ENCODE results near the gene SLC37A1. TPM values are rescaled to one million over a fixed set of nuclear protein-coding genes. Genes with fewer than 3 reads are reported as not detected.
A peak's percentile ranks its signal among the peaks of the same experiment; 100 is the strongest.
"Not testable (repeated sequence)": the region's sequence is repeated elsewhere in the genome, so short reads cannot be mapped to it uniquely, and the experiment has no call there.

Gene SLC37A1
- total RNA-seq, 1 donor from 2014 or later = 60.2 TPM

DNA sequence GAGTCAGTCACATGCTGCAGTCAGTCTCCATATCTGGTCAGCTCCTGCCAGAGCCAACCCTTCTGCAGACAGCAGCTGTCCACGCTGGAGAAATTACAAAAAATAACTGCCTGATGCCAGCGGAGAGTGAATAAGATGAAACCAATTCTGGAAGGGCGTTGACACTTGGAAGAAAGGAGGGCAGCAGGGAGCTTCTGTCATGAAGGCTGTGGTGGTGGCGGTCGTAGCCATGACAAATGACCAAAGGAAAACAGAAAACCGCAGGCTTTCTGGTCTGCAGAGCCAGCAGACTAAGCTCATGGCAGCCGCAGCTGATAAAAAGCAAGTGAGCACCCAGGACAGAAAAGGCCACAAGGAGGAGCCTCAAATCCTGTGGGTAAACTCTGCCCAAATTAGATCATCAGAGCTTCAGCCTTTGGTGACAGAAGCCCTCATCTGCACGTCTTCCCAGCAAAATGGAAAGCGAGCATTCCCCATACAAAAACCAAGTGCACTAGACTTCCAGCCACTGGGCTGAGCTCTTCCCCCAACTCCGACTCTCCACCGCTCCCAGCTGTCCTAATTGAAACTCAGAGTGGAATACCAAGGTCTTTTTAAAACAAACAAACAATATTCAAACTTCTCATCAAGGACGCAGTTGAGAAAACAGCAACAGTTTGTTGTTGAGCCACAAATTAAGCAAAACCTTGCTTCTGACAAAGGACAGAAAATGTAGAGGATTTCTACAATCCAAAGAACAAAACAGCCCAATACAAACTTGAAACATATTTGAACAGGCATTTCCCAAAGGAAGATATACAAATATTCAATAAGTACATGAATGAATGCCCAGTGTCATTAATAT is 46.3 kb upstream of the SLC37A1 start:
- Mint-ChIP-seq H3K27me3 (no peaks in the 10 kb centered on the region), H3K27ac (peak overlapping the region; percentile 77), H3K4me3 (ENCODE audit: low read depth) (no peak overlapping the region), H3K36me3 (ENCODE audit: insufficient read depth) (no peaks in the 10 kb centered on the region), H3K9me3 (ENCODE audit: low read depth) (peaks cover 8% of the 10 kb centered on the region), H3K4me1 (ENCODE audit: low read depth) (peaks cover 27% of the 10 kb centered on the region)
- TF ChIP-seq, protein P1, sequence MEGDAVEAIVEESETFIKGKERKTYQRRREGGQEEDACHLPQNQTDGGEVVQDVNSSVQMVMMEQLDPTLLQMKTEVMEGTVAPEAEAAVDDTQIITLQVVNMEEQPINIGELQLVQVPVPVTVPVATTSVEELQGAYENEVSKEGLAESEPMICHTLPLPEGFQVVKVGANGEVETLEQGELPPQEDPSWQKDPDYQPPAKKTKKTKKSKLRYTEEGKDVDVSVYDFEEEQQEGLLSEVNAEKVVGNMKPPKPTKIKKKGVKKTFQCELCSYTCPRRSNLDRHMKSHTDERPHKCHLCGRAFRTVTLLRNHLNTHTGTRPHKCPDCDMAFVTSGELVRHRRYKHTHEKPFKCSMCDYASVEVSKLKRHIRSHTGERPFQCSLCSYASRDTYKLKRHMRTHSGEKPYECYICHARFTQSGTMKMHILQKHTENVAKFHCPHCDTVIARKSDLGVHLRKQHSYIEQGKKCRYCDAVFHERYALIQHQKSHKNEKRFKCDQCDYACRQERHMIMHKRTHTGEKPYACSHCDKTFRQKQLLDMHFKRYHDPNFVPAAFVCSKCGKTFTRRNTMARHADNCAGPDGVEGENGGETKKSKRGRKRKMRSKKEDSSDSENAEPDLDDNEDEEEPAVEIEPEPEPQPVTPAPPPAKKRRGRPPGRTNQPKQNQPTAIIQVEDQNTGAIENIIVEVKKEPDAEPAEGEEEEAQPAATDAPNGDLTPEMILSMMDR (IDR thresholded peaks at IDR 0.05; ENCODE audit: unreplicated experiment) = peak; percentile 28
- no peak for DNase-seq (ENCODE audit: low spot score, unreplicated experiment)

DNA sequence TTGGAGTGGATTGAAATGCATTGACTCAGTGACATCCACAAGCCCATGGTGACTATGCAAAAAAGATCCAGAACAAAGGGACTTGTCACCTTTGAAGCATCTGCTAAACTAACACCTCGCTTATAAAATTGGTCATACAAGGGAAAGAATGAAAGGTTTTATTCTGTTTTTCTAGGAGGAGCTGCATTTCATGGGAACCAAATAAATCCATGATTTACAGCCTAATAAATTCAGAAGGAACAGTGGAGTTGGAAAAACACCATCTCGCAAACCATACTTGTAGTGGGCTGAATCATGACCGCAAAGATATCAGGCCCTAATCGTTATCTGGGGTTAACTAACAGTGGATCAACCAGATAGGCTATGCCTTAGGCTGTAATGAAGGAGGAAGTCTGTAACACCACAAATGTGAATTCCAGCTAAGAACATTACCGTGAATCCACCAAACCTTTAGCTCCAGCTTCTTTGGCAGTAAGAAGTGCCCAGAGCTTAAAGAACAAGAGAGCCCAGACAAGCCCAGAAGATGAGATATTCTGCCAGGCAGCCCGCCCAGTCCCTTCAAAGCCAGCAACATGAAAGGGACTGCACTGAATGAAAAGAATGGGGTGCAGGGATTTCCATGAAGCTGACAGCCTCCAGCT is 45.0 kb upstream of the SLC37A1 start:
- H3K27ac Mint-ChIP-seq = no peak overlapping the region
- peaks cover 4% of the 10 kb centered on the region for H3K9me3 Mint-ChIP-seq (ENCODE audit: low read depth)
- TF ChIP-seq, protein P1 (IDR thresholded peaks at IDR 0.05; ENCODE audit: unreplicated experiment) = no peak

DNA sequence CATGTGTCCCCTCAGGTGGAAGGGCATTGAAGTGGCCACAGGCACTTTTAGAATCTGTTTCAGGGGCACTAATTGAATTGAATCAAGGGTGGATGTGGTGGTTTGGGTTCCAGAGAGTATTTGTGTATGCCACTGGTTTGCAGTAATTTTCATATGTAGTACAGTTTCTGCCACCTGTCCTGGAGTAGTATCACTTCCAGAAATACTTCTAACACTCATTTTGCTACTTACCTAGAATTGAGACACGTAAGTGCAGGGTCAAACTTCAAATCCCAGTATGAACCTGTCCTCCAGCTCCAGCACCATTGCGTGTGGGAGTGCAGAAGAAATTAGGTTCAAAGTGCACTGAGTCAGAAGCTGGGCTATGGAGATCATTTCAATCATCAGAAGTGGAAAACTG is 44.4 kb upstream of the SLC37A1 start:
- Mint-ChIP-seq H3K4me3 (ENCODE audit: low read depth) (no peak overlapping the region), H3K4me1 (ENCODE audit: low read depth) (peaks cover 23% of the 10 kb centered on the region), H3K36me3 (ENCODE audit: insufficient read depth) (no peaks in the 10 kb centered on the region), H3K27me3 (no peaks in the 10 kb centered on the region), H3K9me3 (ENCODE audit: low read depth) (no peaks in the 10 kb centered on the region), H3K27ac (no peak overlapping the region)
- DNase-seq (ENCODE audit: low spot score, unreplicated experiment) = no peak
- TF ChIP-seq, protein P1 (IDR thresholded peaks at IDR 0.05; ENCODE audit: unreplicated experiment) = no peak

More for the DNA sequence above, 45.0 kb upstream of the SLC37A1 start:
- Mint-ChIP-seq H3K4me1 (ENCODE audit: low read depth) (peaks cover 19% of the 10 kb centered on the region), H3K27me3 (no peaks in the 10 kb centered on the region), H3K36me3 (ENCODE audit: insufficient read depth) (no peaks in the 10 kb centered on the region), H3K4me3 (ENCODE audit: low read depth) (no peak overlapping the region)
- no peak for DNase-seq (ENCODE audit: low spot score, unreplicated experiment)

DNA sequence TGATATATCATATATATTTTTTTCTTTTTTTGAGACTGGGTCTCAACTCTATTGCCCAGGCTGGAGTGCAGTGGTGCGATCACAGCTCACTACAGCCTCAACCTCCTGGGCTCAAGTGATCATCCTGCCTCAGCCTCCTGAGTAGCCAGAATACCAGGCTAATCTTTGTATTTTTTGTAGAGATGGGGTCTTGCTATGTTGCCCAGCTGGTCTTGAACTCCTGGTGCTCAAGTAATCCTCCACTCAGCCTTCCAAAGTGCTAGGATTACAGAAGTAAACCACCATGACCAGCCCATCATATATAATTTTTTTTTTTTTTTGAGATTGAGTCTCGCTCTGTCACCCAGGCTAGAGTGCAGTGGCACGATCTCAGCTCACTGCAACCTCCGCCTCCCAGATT is 43.9 kb upstream of the SLC37A1 start:
- H3K36me3 Mint-ChIP-seq (ENCODE audit: insufficient read depth); H3K9me3 Mint-ChIP-seq (ENCODE audit: low read depth); DNase-seq (ENCODE audit: low spot score, unreplicated experiment); H3K27ac Mint-ChIP-seq; H3K27me3 Mint-ChIP-seq; H3K4me3 Mint-ChIP-seq (ENCODE audit: low read depth): not testable (repeated sequence)
- H3K4me1 Mint-ChIP-seq (ENCODE audit: low read depth) = peaks cover 28% of the 10 kb centered on the region

DNA sequence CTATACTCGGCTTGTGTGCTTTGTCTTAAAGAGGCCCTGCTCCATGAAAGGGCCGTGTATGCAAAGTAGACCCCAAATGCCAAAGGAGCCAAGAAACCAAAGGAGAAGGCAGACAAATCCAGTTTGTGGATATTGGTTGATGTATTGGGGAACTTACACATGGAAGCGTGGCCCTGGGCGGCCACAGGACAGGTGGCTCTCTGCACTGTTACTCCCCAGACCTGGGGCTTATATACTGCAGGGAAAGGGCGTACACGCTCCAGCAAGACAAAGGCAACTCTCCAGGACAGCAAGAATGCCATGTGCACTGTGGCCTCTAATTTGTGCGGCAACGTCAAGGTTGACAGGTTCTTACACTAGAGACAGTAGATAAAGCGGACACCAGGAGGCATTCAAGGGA is 42.4 kb upstream of the SLC37A1 start:
- no peaks in the 10 kb centered on the region for H3K27me3 Mint-ChIP-seq
- H3K4me3 Mint-ChIP-seq (ENCODE audit: low read depth) = no peak overlapping the region
- peak overlapping the region; percentile 29 for H3K27ac Mint-ChIP-seq
- TF ChIP-seq, protein P1 (IDR thresholded peaks at IDR 0.05; ENCODE audit: unreplicated experiment) = no peak
- H3K36me3 Mint-ChIP-seq (ENCODE audit: insufficient read depth) = no peaks in the 10 kb centered on the region
- DNase-seq (ENCODE audit: low spot score, unreplicated experiment) = no peak
- H3K9me3 Mint-ChIP-seq (ENCODE audit: low read depth) = no peaks in the 10 kb centered on the region
- peaks cover 20% of the 10 kb centered on the region for H3K4me1 Mint-ChIP-seq (ENCODE audit: low read depth)
